GM21717 (cell line): Measurements from ENCODE around the gene SPATA17.

Experiments used
- ATAC-seq: cut with Tn5 transposase; IDR thresholded peaks from one replicate; pipeline ENCODE4 v1.9.1; 2021; ENCODE audit warnings: mild to moderate bottlenecking, moderate library complexity; ENCODE audit not compliant: unreplicated experiment

SPATA17 gene

DNA sequence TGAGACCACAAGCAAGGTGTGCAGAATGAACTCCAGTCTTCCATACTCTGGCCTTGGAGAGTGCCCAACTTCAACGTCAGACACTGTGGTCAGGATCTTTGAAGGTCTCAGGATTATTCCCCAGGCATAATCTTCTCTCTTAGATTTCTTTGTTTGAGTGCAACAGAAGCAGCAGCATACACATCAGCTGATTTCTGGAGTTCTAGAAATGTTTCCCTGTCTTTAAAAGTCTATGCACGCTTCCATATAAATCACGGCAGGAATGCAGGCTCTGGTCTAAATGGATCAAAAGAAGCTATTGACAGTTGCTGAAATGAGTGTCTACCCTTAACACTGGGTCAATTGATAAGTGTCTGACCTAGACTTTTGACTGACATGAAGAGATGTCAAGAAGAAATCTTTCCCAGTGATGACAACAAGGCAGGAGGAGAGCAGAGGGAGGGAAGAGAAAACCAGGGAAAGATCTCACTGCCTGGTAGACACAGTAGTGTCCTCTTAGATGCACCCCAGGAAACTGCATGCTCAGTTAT lies 279.7 kb downstream of the SPATA17 start:
- no peak for ATAC-seq

- ATAC-seq, result no peak
Observed at GRCh38 chr1:217911908-217912307, 280.8 kb downstream of the SPATA17 start.

DNA sequence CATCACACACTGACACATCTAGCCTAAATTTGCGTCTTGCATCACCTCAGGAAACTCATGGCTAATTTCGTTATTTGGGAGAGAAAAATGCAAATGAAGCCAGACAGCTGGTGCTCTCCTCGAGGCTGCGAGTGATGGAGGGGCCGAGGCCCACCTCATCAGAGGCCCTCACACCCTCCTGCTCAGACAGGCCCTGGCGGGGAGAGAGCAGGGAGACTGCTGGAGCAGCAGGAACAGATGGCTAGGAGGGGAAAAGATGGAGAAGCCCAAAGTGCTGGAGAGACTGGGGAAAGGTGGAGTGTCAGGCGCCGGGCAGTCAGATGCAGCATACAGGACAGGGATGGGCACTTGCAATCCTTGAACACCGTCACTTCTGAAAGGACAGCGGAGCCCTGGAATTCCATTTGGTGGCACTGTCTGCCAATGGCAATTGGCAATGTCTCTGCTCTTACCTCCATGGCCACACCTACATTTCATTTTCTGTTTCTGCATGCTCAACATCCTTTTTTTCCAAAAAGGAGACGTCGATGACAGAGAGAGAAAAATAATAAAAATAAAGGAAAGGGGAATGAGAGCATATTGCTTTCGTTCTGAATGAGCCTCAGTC lies 286.2 kb downstream of the SPATA17 start:
- no peak for ATAC-seq

DNA sequence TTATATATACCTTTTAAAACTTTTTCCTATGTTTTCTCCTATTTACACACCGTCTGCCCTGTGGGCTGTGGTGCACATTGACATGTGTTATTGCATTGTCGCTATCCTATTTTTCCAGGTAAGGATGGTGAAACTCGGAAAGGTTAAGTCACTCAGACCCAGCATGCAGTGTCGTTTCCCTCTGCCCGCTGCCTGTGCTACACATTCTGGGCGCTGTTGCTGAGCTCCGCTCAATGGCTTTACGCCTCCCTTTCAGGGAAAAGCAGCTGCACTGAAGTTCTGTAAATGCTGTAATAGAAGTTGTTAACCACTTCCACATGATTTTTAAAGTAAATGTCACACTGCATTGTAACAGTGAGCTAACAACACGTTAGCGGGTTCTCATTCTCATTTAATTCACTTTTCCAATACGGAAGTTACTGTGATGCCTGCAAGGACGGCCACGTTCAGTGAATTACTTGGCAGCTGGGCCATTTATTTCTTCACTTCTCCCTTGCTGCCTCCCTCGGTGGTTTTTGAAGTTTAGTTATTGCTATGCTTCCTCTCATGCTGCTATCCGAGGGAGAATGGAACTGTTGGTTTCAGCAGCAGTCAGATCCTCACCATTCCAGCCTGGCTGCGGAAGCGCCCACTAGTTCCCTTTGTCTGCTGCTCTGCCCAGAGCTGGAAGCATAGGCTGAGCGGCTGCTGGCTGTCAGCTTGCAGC lies 288.7 kb downstream of the SPATA17 start:
- no peak for ATAC-seq
